ENCODE data around the gene SMIM30. TPM values are rescaled to one million over a fixed set of nuclear protein-coding genes. Genes with fewer than 3 reads are reported as not detected.

SMIM30 gene
- total RNA-seq (2013; cell fraction: nucleolus; rRNA removed) = 34.3 and 36.3 TPM in 2 replicates
- total RNA-seq (2014; rRNA removed) (59.8 and 77.7 TPM in 2 replicates), total RNA-seq (2014; rRNA removed; fragmentation: Illumina TruSeq; extraction: Trizol) (86.7 and 88.7 TPM in 2 replicates), total RNA-seq (2021) (42.2 and 46.2 TPM in 2 replicates), polyA plus RNA-seq (2011; rRNA removed) (95.8 and 146 TPM in 2 replicates), polyA plus RNA-seq (2014; fragmentation: Illumina TruSeq; extraction: Trizol) (106 and 141 TPM in 2 replicates), polyA plus RNA-seq (2014; fragmentation: Nextera tagmentation; extraction: Ambion mirVana) (100 to 1,000 TPM; 197 to 258 TPM), polyA plus RNA-seq (2014; rRNA removed) (60.7 and 63.2 TPM in 2 replicates), polyA plus RNA-seq (2016; fragmentation: Nextera tagmentation; extraction: Ambion mirVana) (100 to 1,000 TPM in 1 of 2 experiments, 10 to 100 TPM in 1; 98.0 to 102 TPM), polyA minus RNA-seq (2011; rRNA and poly(A)+ RNA removed) (25.9 and 27.5 TPM in 2 replicates), Bru-seq, nascent RNA (percentile 94 among the genes with signal in this experiment), BruChase-seq, experiment 1, labeled RNA remaining after a 6-hour chase (percentile 93 among the genes with signal in this experiment), BruChase-seq, experiment 2, labeled RNA remaining after a 2-hour chase (percentile 86 among the genes with signal in this experiment)
- 30.5 TPM for polyA plus RNA-seq (2011; ENCODE audit: low read depth)
- 35.5 and 35.9 TPM in 2 replicates for polyA plus RNA-seq (2011; cell fraction: cytosol; rRNA removed)
- polyA plus RNA-seq (2011; cell fraction: nucleus; rRNA removed) = 17.3 and 32.2 TPM in 2 replicates
- polyA plus RNA-seq (2012) = 28.0 and 39.5 TPM in 2 replicates
- 8.3 and 11.1 TPM in 2 replicates for polyA minus RNA-seq (2011; cell fraction: cytosol; rRNA and poly(A)+ RNA removed)
- polyA minus RNA-seq (2011; cell fraction: nucleus; rRNA and poly(A)+ RNA removed) = 8.3 and 9.3 TPM in 2 replicates
- long read RNA-seq, experiment 1, transcript SMIM30-202 (2 exons, 818 nt) = minor isoform, 5 of 32 reads
- long read RNA-seq, experiment 1, transcript SMIM30-201 (3 exons, 1,070 nt) = major isoform, 20 of 32 reads
- long read RNA-seq, experiment 1, transcript SMIM30-204 (3 exons, 962 nt) = minor isoform, 6 of 32 reads
- long read RNA-seq, experiment 1, partial matches to known transcripts = 0 of 32 reads
- long read RNA-seq, experiment 1, other reads (novel, unspliced or antisense) = 1 of 32 reads
- long read RNA-seq, experiment 2, transcript SMIM30-201 (3 exons, 1,070 nt) = major isoform, 205 of 249 reads
- long read RNA-seq, experiment 2, transcript SMIM30-202 (2 exons, 818 nt) = minor isoform, 11 of 249 reads
- long read RNA-seq, experiment 2, transcript SMIM30-204 (3 exons, 962 nt) = minor isoform, 20 of 249 reads
- long read RNA-seq, experiment 2, partial matches to known transcripts = 0 of 249 reads
- long read RNA-seq, experiment 2, other reads (novel, unspliced or antisense) = 13 of 249 reads

GRCh38 chr7:113118074-113118959, at the start of gene SMIM30:
TSS of gene SMIM30 (minus strand) at chr7:113118554. CDS start at chr7:113117578, 976 bp downstream.
- Histone ChIP-seq H3K9ac (ENCODE audit: control insufficient read depth, insufficient read depth, low read length) (peak within 1 kb of the TSS; percentile 43), H3K27ac (ENCODE audit: control insufficient read depth, insufficient read depth) (peak within 1 kb of the TSS; percentile 55), H3K4me2 (ENCODE audit: control insufficient read depth, insufficient read depth) (peak within 1 kb of the TSS; percentile 78), H3K36me3 (ENCODE audit: control insufficient read depth in 2 of 2, insufficient read depth in 2 of 2, low read length in 1 of 2) (no peaks in the 10 kb centered on the region), H3K4me3 (peak within 1 kb of the TSS; percentile 79), H4K20me1 (ENCODE audit: control insufficient read depth, insufficient read depth) (no peaks in the 10 kb centered on the region), H3K79me2 (ENCODE audit: control insufficient read depth, insufficient read depth, low read length) (peaks cover 3% of the 10 kb centered on the region), H2AFZ (ENCODE audit: control insufficient read depth, low read depth, low read length) (peak within 1 kb of the TSS; percentile 75), H3K27me3 (replicated peaks in 1 of 2; ENCODE audit: control insufficient read depth in 2 of 2, insufficient read depth in 2 of 2, low read length in 1 of 2) (no peaks in the 10 kb centered on the region), H3K9me3 (replicated peaks; ENCODE audit: control insufficient read depth, insufficient read depth, low read length) (no peaks in the 10 kb centered on the region), H3K4me1 (ENCODE audit: control insufficient read depth, insufficient read depth, low read length) (peaks cover 3% of the 10 kb centered on the region; the same call in 1 of the 2 replicates)
- TSS peak; percentile 87 for BruUV-seq (replicated peaks)
- FAIRE-seq (peak; percentile 97), DNase-seq (ENCODE audit: low read depth, low spot score) (peak; percentile 61), ATAC-seq (peak; percentile 99)
- in situ Hi-C loops (cut with MboI) (no loop called here), intact Hi-C loops (cut with micrococcal nuclease; ENCODE audit: unreplicated experiment) (loop anchor here (10.0 kb wide), 2 partner anchors 184 to 664 kb away; partner anchors contain the start of gene IFRD1)
- ChIA-PET CTCF (no interaction called here), POLR2A (interaction anchor here (0.6 to 0.7 kb wide), 3 partner anchors 9 to 846 kb away, joined by 5 to 9 read pairs (median 6); no protein-coding TSS in a partner anchor), SMC1A (ENCODE audit: uncharacterized antibody, unreplicated experiment) (no interaction called here), RAD21 (ENCODE audit: unreplicated experiment) (interaction anchor here (0.6 kb wide), 2 partner anchors 25 to 47 kb away, joined by 3 read pairs; no protein-coding TSS in a partner anchor)
- WGBS (ENCODE audit: insufficient coverage, insufficient replicate concordance, low lambda C conversion rate, missing lambda C conversion rate) = 1% methylated on average over 35 of the region's 35 CpGs
- peak; percentile 59; the same call in 1 of the 2 replicates for TF ChIP-seq MTA3 (IDR thresholded peaks at IDR 0.05; ENCODE audit: borderline replicate concordance, low read length)
- TF ChIP-seq ATF2 (IDR thresholded peaks at IDR 0.05; ENCODE audit: low read length) = no peak; the same call in 1 of the 2 replicates
- TF ChIP-seq GABPA (IDR thresholded peaks at IDR 0.05; ENCODE audit: low read depth) = no peak
- no peak for TF ChIP-seq ZNF274 (IDR thresholded peaks at IDR 0.05; ENCODE audit: insufficient read depth, insufficient read length)
- peak; percentile 74 for TF ChIP-seq IKZF1 (conservative IDR thresholded peaks at IDR 0.05)
- TF ChIP-seq BMI1 (IDR thresholded peaks at IDR 0.05; ENCODE audit: borderline replicate concordance) = no peak
- no peak for TF ChIP-seq EGR1 (IDR thresholded peaks at IDR 0.05; ENCODE audit: borderline replicate concordance in 1 of 2, low read depth in 2 of 2, low read length in 2 of 2)
- no peak; the same call in 1 of the 2 replicates for TF ChIP-seq ZNF207 (IDR thresholded peaks at IDR 0.05; ENCODE audit: borderline replicate concordance)
- no peak for TF ChIP-seq TBL1XR1 (IDR thresholded peaks at IDR 0.05; ENCODE audit: low read depth, low read length)
- TF ChIP-seq RAD21 (IDR thresholded peaks at IDR 0.05; ENCODE audit: insufficient read depth, low read depth, low read length) = no peak
- no peak for TF ChIP-seq IRF3 (IDR thresholded peaks at IDR 0.05)
